ENCODE data around the gene ITPK1.

DNA sequence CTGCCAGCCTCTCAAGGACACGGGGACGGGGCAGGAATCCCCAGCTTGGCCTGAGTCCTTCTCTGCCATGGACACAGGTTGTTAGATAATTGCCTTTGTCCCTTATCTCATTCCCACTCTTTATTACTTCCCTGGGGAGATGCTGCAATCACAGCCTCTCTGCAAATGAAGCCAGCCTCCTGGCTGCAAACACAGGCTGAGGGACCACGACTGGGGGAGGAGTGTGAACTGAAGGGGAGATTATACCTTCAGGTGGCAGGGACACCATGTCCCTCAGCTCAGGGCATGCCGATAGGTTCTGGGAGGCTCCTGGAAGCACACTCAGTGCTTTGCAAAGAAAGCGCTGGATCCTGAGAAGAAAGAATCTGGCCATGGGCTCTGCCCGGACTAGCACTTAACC, 208.9 kb downstream of the ITPK1 start:
- TF ChIP-seq, protein P1, sequence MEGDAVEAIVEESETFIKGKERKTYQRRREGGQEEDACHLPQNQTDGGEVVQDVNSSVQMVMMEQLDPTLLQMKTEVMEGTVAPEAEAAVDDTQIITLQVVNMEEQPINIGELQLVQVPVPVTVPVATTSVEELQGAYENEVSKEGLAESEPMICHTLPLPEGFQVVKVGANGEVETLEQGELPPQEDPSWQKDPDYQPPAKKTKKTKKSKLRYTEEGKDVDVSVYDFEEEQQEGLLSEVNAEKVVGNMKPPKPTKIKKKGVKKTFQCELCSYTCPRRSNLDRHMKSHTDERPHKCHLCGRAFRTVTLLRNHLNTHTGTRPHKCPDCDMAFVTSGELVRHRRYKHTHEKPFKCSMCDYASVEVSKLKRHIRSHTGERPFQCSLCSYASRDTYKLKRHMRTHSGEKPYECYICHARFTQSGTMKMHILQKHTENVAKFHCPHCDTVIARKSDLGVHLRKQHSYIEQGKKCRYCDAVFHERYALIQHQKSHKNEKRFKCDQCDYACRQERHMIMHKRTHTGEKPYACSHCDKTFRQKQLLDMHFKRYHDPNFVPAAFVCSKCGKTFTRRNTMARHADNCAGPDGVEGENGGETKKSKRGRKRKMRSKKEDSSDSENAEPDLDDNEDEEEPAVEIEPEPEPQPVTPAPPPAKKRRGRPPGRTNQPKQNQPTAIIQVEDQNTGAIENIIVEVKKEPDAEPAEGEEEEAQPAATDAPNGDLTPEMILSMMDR (IDR thresholded peaks at IDR 0.05): no peak
- no peak for TF ChIP-seq POLR2A (IDR thresholded peaks at IDR 0.05)
